GM21619 (cell line): ENCODE data around the gene TBC1D16.

ENCODE experiments used
- ATAC-seq: cut with Tn5 transposase; IDR thresholded peaks from one replicate; pipeline ENCODE4 v1.9.1; 2021; ENCODE audit not compliant: unreplicated experiment

The TBC1D16 gene

GRCh38 chr17:79952265-79952877, 83.3 kb downstream of the TBC1D16 start:
- no peak for ATAC-seq

DNA sequence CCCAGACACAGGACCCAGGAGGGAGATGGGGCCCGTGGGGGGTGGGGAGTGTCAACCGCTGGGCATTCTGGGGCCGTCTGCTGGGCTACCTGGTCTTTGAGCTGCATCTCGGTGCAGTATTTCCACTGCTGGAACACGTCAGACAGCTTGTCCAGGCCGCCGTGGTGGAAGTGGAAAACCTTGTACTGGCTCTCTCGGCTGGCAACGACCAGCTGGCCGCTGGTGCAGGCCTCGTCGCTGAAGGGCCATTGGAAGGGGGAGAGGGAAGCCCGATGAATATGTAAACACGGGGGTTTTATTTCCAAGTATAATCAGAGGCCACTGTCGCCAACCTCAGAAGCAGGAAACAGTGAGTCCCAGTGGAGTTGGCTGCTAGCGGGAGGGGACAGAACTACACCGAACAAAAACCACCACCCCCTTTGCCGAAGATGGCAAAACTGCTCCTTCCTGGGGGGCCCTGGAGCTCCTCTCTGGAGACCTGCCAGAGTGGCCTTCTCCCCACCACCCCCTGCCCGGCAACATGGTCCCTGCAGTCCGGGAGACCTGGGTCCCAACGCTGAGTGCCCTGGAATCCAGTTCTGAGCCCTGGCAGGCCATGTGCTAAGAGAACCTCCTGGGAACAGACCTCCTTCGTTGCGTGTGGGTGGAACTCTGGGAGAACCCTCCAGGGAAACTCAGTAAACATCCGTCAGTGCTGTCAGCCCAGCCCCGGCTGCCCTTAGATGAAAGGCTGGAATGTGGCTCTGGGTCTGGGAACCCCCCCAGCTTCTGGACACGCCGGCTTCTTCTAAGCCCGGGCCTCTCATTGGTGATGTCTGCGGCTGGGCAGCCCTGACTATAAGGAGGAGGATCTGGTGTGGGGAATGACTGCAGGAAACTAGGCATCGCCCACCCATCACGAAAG, 84.1 kb downstream of the TBC1D16 start:
- ATAC-seq = no peak

GRCh38 chr17:79950751-79951150, 84.9 kb downstream of the TBC1D16 start:
- ATAC-seq = no peak

GRCh38 chr17:79950306-79950705, 85.4 kb downstream of the TBC1D16 start:
- no peak for ATAC-seq

- ATAC-seq = no peak
Measured at GRCh38 chr17:79949656-79950209, 85.9 kb downstream of the TBC1D16 start.

DNA sequence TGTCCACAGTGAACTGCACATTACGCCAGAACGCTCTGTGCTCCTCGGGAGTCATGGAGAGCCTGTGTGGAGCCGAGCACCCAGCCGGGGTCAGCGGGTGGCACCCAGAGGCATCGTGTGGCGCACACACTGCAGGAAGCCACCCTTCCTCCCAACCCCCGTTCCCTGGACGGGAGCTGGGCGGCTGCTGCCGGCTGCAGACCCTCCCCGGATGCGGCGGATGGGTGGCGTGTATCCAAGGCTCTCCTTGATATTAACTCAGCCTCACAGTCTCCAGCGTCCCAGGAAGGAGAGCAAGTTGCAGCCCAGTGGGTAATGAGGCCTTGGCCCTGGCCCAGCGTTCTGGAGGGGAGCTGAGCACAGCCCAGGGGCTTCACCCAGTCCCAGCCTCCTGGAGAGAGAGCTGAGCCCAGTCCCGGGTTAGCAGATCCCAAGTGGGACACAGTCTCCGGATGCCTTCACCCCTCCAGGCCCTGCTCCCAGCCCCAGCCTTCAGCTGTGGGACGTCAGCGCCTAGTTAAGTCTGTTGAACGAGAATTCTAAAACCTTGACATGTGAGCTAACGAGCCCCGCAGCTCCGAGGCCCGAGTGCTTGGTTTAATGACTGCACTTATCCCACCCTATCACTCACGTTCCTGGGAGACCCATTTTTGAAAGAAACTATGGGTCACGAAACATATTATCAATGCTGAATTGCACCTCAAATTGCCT, 86.6 kb downstream of the TBC1D16 start:
- no peak for ATAC-seq

DNA sequence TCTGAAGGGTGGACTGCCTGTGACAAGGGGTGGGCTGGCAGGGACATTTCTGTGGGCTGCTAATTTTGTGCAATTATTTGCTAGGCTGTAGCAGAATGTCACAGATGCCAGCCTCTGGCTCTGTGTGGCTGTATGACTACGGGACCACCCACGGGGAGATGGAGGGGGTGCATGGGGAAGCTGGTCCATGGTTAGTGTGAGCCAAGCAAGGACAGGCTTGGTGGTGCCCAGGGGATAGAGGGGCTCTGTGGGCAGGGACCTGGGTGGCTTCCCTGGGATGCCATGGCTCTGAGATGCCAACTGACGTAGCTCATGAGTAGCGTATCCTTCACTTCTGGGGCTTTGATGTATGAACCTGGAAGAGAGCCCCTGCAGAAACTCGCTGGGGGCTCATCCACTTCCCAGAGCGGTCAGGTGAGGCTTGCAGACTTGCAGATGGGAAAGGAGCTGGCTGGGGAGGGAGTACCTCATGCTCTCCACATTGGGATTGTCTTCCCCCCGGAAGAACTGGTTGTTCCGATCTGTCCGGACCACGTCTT, 87.2 kb downstream of the TBC1D16 start:
- ATAC-seq = no peak

DNA sequence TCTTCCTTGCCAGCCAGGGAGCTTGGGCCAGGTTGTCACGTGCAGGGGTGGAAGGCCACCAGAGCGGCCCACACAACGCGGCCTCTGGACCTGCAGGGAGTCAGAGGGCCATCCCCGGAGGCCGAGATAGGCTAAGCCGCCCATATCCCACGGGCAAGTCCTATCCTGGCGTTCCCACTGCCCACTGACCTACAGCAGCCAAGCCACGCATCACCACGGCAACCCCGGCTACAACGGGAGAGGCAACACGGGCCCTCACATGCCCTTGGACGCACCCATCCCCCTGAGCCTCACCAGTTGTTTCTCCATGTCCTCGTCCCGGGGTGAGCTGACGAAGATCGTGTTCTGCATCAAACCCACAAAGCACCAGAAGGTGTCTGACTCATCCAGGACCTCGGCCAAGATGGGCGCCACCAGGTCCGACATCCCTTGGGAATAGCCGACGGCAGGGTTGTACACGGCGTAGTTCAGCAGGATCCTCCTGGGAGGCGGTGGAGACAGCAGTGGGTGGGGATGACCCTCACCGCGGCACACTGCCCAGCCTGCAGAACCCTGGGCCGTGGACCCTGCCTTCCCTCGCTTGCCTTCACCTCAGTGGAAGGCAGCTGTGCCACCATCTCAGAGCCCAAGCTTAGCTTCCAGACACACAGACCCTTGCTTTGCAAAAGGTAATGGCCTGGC, 88.2 kb downstream of the TBC1D16 start:
- ATAC-seq = no peak

GRCh38 chr17:79946352-79947231, 89.1 kb downstream of the TBC1D16 start:
- no peak for ATAC-seq

DNA sequence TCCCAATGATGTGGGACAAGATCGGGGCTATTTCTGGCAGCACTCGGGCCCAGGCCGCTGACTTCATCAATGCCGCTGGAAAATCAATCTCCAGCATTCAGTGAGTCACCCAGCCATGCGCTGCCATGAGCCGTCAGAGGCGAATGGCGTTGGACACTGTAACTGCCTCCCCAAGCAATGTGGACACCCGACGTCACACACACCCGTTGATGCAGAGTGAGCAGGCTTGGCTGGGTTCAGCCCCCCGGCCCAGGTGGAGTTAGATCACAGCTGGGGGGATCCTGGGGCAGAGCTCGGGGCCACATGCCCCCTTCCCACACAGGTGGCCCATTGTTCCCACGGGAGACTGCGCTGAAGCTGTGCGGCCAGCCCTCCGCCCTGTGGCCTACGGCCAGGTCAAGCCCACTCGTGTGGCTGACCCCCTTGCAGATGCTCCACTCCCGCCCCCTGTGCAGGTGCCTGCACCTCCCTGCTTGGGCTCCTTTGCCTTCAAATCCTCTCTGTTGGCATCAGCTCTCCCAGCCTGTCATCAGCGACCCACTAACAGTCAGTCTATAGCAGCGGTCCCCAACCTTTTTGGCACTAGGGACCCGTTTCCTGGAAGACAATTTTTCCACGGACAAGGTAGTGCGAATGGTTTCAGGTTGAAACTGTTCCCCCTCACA, 89.9 kb downstream of the TBC1D16 start:
- no peak for ATAC-seq

GRCh38 chr17:79944821-79945391, 90.8 kb downstream of the TBC1D16 start:
- no peak for ATAC-seq

DNA sequence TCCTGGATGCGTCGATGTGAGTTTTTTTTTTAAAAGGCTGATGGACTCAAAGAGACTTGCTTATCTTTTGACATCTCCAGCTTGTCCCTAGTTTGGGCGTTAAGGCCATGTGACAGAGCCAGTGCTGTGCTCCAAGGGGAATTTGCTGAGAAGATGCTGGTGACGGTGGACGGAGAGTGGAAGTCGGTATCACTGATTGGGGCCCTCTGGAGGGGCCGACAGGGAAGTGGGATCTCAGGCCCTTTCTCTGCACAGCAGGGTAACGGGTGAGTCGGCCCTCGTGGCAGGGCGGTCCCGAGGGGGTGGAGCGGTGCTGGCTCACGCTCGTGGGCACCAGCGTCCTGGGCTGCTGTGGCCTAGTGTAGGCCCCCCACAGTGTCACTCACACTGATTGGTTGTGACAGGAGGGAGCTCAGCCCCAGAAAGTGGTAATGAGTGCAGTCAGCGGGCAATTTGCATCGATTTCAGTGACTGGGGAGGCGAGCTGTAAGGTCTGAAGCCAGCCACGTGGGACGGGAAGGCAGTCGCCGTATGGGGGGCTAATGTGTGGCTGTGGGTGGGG, 91.3 kb downstream of the TBC1D16 start:
- ATAC-seq = no peak

- ATAC-seq = no peak
Measured at GRCh38 chr17:79943347-79944241, 92.1 kb downstream of the TBC1D16 start.

DNA sequence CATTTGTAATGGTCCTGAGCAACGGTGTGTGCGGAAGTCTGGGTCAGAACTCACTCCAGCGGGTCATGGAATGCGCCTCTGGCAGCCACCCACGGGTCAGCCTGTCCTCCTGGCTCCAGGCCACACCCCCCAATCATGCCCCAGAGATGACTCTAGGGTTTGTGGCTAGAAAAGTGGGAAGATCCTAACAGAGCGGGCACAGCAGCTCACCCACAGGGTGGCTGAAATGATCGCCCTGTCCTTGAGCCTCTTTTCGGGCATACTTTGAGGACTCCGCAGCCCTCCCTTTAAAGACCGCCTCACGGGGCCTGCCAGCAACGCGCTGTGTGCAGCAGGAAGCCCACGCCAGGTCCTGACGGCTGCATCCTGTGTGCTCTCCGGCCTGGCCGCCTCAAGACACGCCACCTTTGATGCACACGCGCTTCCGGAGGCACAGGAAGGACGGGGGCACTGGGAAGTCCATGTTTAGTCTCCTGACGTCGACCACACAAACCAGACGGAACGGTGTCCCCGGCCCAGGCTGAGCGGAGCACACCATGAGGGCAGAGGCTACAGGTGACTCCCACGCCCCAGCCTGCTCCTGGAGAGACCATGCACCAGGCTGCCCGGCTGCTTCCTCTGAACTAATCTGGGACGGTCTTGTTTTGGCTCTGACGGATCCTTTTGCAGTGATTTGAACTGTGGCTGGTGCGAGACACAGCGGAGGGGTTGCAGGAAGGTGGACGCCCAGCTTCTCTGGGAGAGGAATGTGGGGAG, 92.9 kb downstream of the TBC1D16 start:
- no peak for ATAC-seq

- no peak for ATAC-seq
Measured at GRCh38 chr17:79942011-79942405, 93.7 kb downstream of the TBC1D16 start.

DNA sequence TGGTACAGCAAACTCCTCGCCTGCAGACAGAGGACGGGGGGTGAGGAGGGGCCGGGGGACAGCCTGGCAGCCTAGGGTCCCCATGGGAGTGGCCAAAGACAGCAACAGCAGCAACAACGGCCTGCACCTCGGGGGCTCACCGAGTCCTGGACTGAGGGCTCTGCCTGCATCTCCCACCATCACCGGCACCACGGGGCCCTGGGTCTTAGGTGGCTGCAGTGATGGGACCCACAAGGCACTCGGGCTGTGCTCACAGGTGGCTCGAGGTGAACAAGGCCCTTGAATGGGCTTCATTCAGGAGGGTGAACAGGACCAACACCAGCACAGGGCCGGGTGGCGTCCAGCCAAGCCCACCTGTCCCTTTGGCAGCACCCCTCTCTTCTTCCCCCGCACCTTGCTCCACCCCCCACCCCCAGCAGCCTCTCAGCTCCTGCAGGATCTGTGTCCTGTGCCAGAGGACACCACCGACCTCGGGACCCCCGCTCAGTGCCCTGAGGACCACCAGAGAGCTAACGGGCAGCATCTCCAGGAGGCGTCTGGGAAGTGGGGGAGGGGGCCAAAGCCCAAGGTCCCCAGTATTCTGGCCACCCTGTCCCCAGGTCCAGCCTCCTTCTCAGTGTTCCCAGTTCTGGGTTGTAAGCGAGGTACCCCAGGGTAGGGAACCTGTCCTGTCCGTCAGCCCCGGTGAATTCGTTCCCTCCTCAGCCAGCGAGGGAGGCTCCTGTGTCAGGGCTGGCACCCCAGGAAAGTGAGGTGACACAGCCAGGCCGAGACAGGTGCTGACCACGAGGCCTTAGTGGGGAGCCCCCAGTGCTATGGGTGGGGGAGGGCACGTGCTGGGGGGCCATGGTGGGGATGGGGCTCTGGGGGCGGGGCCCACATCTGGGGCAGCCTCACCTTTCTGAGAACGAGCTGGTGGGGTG, 94.3 kb downstream of the TBC1D16 start:
- ATAC-seq = no peak
